ENCODE data around the gene STAT5B. TPM values are rescaled to one million over a fixed set of nuclear protein-coding genes. Genes with fewer than 3 reads are reported as not detected.

STAT5B gene
- total and polyA plus RNA-seq, 9 of the 15 experiments (the other 6 are each of a cell fraction or from before 2014, with no cell fraction given): 20.8 to 176 (median 92.4) TPM

DNA sequence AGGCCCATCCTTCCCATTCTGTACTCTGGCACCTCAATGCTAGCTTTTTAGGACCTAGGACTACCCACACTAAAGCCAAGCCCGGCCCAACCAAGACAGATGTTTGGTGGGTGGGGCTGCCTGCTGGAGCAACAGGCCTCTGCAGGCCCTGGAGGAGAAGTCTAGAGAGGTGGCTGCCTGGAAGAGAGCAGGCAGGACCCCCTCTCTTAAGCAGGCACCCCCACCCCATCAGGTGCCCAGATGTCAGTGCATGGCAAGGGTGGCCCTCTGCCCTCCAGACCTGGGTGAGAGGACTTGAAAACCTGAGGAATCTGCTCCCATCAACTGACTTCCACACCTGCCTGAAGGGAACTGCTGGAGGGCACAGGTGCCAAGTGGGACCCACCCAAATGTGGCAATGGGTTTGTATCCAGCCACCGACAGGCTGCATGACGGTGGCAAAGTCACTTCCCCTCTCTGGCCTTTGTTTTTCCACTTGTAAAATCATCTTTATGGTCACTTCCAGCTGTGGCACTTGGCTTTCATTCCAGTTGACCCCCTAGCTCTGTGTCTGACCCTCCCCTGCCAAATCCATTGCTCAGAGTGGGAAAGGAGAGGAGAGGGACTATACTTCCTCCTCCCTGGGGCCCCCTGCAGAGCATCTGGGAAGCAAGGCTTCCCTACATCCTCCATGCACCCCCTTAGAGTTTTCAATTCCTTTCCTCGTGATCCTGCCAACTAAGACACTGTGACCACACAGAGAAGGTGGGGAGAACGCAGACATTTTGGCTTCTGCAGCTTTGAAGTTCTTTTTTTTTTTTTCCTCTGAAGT lies 10.4 kb upstream of the STAT5B start (continued):
- TF ChIP-seq, protein P1, sequence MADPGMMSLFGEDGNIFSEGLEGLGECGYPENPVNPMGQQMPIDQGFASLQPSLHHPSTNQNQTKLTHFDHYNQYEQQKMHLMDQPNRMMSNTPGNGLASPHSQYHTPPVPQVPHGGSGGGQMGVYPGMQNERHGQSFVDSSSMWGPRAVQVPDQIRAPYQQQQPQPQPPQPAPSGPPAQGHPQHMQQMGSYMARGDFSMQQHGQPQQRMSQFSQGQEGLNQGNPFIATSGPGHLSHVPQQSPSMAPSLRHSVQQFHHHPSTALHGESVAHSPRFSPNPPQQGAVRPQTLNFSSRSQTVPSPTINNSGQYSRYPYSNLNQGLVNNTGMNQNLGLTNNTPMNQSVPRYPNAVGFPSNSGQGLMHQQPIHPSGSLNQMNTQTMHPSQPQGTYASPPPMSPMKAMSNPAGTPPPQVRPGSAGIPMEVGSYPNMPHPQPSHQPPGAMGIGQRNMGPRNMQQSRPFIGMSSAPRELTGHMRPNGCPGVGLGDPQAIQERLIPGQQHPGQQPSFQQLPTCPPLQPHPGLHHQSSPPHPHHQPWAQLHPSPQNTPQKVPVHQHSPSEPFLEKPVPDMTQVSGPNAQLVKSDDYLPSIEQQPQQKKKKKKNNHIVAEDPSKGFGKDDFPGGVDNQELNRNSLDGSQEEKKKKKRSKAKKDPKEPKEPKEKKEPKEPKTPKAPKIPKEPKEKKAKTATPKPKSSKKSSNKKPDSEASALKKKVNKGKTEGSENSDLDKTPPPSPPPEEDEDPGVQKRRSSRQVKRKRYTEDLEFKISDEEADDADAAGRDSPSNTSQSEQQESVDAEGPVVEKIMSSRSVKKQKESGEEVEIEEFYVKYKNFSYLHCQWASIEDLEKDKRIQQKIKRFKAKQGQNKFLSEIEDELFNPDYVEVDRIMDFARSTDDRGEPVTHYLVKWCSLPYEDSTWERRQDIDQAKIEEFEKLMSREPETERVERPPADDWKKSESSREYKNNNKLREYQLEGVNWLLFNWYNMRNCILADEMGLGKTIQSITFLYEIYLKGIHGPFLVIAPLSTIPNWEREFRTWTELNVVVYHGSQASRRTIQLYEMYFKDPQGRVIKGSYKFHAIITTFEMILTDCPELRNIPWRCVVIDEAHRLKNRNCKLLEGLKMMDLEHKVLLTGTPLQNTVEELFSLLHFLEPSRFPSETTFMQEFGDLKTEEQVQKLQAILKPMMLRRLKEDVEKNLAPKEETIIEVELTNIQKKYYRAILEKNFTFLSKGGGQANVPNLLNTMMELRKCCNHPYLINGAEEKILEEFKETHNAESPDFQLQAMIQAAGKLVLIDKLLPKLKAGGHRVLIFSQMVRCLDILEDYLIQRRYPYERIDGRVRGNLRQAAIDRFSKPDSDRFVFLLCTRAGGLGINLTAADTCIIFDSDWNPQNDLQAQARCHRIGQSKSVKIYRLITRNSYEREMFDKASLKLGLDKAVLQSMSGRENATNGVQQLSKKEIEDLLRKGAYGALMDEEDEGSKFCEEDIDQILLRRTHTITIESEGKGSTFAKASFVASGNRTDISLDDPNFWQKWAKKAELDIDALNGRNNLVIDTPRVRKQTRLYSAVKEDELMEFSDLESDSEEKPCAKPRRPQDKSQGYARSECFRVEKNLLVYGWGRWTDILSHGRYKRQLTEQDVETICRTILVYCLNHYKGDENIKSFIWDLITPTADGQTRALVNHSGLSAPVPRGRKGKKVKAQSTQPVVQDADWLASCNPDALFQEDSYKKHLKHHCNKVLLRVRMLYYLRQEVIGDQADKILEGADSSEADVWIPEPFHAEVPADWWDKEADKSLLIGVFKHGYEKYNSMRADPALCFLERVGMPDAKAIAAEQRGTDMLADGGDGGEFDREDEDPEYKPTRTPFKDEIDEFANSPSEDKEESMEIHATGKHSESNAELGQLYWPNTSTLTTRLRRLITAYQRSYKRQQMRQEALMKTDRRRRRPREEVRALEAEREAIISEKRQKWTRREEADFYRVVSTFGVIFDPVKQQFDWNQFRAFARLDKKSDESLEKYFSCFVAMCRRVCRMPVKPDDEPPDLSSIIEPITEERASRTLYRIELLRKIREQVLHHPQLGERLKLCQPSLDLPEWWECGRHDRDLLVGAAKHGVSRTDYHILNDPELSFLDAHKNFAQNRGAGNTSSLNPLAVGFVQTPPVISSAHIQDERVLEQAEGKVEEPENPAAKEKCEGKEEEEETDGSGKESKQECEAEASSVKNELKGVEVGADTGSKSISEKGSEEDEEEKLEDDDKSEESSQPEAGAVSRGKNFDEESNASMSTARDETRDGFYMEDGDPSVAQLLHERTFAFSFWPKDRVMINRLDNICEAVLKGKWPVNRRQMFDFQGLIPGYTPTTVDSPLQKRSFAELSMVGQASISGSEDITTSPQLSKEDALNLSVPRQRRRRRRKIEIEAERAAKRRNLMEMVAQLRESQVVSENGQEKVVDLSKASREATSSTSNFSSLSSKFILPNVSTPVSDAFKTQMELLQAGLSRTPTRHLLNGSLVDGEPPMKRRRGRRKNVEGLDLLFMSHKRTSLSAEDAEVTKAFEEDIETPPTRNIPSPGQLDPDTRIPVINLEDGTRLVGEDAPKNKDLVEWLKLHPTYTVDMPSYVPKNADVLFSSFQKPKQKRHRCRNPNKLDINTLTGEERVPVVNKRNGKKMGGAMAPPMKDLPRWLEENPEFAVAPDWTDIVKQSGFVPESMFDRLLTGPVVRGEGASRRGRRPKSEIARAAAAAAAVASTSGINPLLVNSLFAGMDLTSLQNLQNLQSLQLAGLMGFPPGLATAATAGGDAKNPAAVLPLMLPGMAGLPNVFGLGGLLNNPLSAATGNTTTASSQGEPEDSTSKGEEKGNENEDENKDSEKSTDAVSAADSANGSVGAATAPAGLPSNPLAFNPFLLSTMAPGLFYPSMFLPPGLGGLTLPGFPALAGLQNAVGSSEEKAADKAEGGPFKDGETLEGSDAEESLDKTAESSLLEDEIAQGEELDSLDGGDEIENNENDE (IDR thresholded peaks at IDR 0.05; ENCODE audit: low read depth, low read length): no peak
- peak; percentile 6; the same call in 1 of the 2 replicates for TF ChIP-seq ZFX (CRISPR knock-in tag; IDR thresholded peaks at IDR 0.05)
- no peak for TF ChIP-seq RBM34 (IDR thresholded peaks at IDR 0.05; ENCODE audit: borderline replicate concordance, insufficient read depth, low read length)
- no peak for TF ChIP-seq ZNF79 (CRISPR knock-in tag; IDR thresholded peaks at IDR 0.05; ENCODE audit: low read depth)
- TF ChIP-seq PHF21A (IDR thresholded peaks at IDR 0.05; ENCODE audit: borderline replicate concordance, low read depth): no peak
- TF ChIP-seq, protein P2, sequence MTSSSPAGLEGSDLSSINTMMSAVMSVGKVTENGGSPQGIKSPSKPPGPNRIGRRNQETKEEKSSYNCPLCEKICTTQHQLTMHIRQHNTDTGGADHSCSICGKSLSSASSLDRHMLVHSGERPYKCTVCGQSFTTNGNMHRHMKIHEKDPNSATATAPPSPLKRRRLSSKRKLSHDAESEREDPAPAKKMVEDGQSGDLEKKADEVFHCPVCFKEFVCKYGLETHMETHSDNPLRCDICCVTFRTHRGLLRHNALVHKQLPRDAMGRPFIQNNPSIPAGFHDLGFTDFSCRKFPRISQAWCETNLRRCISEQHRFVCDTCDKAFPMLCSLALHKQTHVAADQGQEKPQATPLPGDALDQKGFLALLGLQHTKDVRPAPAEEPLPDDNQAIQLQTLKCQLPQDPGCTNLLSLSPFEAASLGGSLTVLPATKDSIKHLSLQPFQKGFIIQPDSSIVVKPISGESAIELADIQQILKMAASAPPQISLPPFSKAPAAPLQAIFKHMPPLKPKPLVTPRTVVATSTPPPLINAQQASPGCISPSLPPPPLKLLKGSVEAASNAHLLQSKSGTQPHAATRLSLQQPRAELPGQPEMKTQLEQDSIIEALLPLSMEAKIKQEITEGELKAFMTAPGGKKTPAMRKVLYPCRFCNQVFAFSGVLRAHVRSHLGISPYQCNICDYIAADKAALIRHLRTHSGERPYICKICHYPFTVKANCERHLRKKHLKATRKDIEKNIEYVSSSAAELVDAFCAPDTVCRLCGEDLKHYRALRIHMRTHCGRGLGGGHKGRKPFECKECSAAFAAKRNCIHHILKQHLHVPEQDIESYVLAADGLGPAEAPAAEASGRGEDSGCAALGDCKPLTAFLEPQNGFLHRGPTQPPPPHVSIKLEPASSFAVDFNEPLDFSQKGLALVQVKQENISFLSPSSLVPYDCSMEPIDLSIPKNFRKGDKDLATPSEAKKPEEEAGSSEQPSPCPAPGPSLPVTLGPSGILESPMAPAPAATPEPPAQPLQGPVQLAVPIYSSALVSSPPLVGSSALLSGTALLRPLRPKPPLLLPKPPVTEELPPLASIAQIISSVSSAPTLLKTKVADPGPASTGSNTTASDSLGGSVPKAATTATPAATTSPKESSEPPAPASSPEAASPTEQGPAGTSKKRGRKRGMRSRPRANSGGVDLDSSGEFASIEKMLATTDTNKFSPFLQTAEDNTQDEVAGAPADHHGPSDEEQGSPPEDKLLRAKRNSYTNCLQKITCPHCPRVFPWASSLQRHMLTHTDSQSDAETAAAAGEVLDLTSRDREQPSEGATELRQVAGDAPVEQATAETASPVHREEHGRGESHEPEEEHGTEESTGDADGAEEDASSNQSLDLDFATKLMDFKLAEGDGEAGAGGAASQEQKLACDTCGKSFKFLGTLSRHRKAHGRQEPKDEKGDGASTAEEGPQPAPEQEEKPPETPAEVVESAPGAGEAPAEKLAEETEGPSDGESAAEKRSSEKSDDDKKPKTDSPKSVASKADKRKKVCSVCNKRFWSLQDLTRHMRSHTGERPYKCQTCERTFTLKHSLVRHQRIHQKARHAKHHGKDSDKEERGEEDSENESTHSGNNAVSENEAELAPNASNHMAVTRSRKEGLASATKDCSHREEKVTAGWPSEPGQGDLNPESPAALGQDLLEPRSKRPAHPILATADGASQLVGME (CRISPR knock-in tag; IDR thresholded peaks at IDR 0.05): no peak
- TF ChIP-seq SPI1 (IDR thresholded peaks at IDR 0.05; ENCODE audit: borderline replicate concordance, low read depth, low read length): peak; percentile 38; the same call in 1 of the 2 replicates
- TF ChIP-seq ZBTB7A (IDR thresholded peaks at IDR 0.05; ENCODE audit: borderline replicate concordance, control insufficient read depth, low read depth, low read length): 0 out of 2 replicates have a peak, but pooled peaks have one; percentile 42

Measured in K562 (cell line).